OCI-LY3 (cell line): Measurements from ENCODE around the gene CMPK2.

ENCODE experiments used
- H2AFZ ChIP-seq: fragments of 200-600, 300-600 bp; shearing (Covaris generic); 2 replicates; pipeline ENCODE4 v1.6.0; 2014; ENCODE audit warnings: antibody characterized with exemption, low read depth, low read length
- H3K27ac ChIP-seq: fragments of 200-600, 300-600 bp; sonication (generic); 2 replicates; pipeline ENCODE4 v1.5.1; 2014; ENCODE audit warnings: mild to moderate bottlenecking, low read length, moderate library complexity, mixed read lengths
- H3K27me3 ChIP-seq: fragments of 200-600, 300-600 bp; sonication (generic); 2 replicates; pipeline ENCODE4 v1.6.1; 2014; ENCODE audit warnings: low read depth, low read length, mixed read lengths
- H3K36me3 ChIP-seq: fragments of 200-600, 300-600 bp; sonication (generic); replicated peaks from 2 replicates; pipeline ENCODE3; 2014; ENCODE audit warnings: low read depth, low read length, mixed read lengths
- H3K4me1 ChIP-seq: fragments of 300-600, 200-600 bp; sonication (generic); 2 replicates; pipeline ENCODE4 v1.6.1; 2014; ENCODE audit warnings: low read length, mixed read lengths
- H3K4me2 ChIP-seq: fragments of 200-600, 300-600 bp; sonication (generic); 2 replicates; pipeline ENCODE4 v1.6.1; 2014; ENCODE audit warnings: low read length, mixed read lengths
- H3K4me3 ChIP-seq: fragments of 300-600, 200-600 bp; sonication (generic); 2 replicates; pipeline ENCODE4 v1.5.1; 2014; ENCODE audit warnings: antibody characterized with exemption, mild to moderate bottlenecking, low read length, moderate library complexity
- H3K79me2 ChIP-seq: fragments of 300-600, 200-600 bp; shearing (Covaris generic); 2 replicates; pipeline ENCODE4 v1.6.1; 2014; ENCODE audit warnings: mild to moderate bottlenecking, low read length, mixed read lengths
- H3K9ac ChIP-seq: fragments of 300-600, 200-600 bp; shearing (Covaris generic); 2 replicates; pipeline ENCODE4 v1.6.0; 2014; ENCODE audit warnings: mild to moderate bottlenecking, low read length, moderate library complexity
- H3K9me3 ChIP-seq: fragments of 200-600, 300-600 bp; shearing (Covaris generic); 2 replicates; pipeline ENCODE4 v1.6.1; 2014; ENCODE audit warnings: low read length, mixed read lengths; ENCODE audit not compliant: insufficient read depth
- H4K20me1 ChIP-seq: fragments of 200-600, 300-600 bp; sonication (generic); 2 replicates; pipeline ENCODE4 v1.6.1; 2016; ENCODE audit warnings: low read length, mixed read lengths; ENCODE audit not compliant: insufficient read depth
- EZH2phosphoT487 ChIP-seq: fragments of 200-600 bp; shearing (Covaris generic); IDR thresholded peaks from 2 replicates; pipeline ENCODE4 v1.6.1; 2018; ENCODE audit warnings: antibody characterized with exemption, mixed run types, low read depth
- TF ChIP-seq, protein P1 (sequence below): fragments of 200-600, 300-600 bp; sonication (generic); IDR thresholded peaks from 2 replicates; pipeline ENCODE4 v1.5.1; 2014; ENCODE audit warnings: antibody characterized with exemption, low read length, low read depth

CMPK2 gene

DNA sequence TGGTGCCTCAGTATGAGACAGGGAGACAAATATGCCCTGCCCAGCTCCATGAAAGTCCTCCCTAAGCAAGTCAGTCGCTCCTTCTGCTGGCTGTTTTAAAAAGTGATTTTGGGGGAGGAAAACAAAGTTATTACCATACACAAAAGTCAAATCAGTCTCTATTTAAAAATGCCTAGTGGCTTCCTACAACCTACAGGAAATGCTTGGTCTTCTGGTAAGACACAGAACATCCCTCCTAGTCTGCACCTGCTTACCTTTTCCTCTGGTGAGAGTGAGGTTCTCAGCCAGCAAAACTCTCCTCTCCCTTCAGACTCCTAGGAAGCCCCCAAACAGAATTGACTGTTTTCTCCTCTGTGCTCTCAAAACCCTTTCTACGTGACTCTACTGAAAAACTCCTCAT is 13.5 kb downstream of the CMPK2 start:
- no peaks in the 10 kb centered on the region for H4K20me1 ChIP-seq
- H3K36me3 ChIP-seq, result no peaks in the 10 kb centered on the region
- no peaks in the 10 kb centered on the region for H3K4me1 ChIP-seq
- H3K27me3 ChIP-seq, result no peaks in the 10 kb centered on the region
- no peak overlapping the region for H3K4me3 ChIP-seq
- no peak overlapping the region for H2AFZ ChIP-seq
- TF ChIP-seq, protein P1, sequence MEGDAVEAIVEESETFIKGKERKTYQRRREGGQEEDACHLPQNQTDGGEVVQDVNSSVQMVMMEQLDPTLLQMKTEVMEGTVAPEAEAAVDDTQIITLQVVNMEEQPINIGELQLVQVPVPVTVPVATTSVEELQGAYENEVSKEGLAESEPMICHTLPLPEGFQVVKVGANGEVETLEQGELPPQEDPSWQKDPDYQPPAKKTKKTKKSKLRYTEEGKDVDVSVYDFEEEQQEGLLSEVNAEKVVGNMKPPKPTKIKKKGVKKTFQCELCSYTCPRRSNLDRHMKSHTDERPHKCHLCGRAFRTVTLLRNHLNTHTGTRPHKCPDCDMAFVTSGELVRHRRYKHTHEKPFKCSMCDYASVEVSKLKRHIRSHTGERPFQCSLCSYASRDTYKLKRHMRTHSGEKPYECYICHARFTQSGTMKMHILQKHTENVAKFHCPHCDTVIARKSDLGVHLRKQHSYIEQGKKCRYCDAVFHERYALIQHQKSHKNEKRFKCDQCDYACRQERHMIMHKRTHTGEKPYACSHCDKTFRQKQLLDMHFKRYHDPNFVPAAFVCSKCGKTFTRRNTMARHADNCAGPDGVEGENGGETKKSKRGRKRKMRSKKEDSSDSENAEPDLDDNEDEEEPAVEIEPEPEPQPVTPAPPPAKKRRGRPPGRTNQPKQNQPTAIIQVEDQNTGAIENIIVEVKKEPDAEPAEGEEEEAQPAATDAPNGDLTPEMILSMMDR, result no peak
- no peak for TF ChIP-seq EZH2phosphoT487
- no peak overlapping the region for H3K4me2 ChIP-seq
- H3K9ac ChIP-seq, result no peak overlapping the region
- H3K79me2 ChIP-seq, result no peaks in the 10 kb centered on the region
- 0 out of 2 replicates have a peak, but pooled peaks cover 7% of the 10 kb centered on the region for H3K9me3 ChIP-seq
- no peak overlapping the region for H3K27ac ChIP-seq

DNA sequence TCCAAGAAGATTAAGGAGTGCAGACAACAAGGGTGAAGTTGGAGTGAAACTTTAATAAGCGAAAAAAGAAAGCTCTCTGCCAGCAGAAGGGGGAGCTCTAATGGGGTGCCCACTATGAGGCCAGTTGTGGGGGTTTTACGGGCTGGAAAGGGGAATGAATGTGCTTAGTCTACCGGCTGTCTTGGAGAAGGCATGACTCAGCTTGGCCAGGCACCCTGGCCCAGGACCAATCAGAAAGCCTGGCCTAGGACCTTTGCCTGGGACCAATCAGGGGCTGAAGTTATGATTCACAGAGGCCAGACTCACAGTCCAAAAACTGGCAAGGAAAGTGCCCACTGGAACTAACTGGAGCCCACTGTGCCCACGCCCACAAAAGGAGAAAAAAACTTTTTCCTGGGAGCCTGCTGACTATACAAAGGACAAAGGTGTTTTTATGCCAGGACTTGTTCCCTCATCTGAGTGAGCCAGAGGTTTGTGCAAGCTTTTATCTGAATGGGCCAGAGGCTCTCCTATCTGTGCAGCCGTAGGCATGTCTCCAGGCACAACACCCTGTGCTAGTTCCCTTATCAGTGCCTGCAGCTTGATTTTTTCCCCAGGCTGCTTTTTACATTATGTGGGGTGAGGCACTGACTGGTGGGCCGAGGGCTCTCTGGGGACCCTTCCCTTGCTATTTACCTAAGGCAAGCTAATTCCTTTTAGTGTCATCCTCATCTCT is 18.6 kb downstream of the CMPK2 start:
- Histone ChIP-seq H3K27me3 (no peaks in the 10 kb centered on the region), H3K9me3 (peaks cover 32% of the 10 kb centered on the region), H3K36me3 (no peaks in the 10 kb centered on the region), H4K20me1 (no peaks in the 10 kb centered on the region), H2AFZ (no peak overlapping the region), H3K4me2 (no peak overlapping the region), H3K4me3 (no peak overlapping the region), H3K27ac (no peak overlapping the region), H3K79me2 (no peaks in the 10 kb centered on the region), H3K4me1 (no peaks in the 10 kb centered on the region), H3K9ac (no peak overlapping the region)
- no peak for TF ChIP-seq EZH2phosphoT487

DNA sequence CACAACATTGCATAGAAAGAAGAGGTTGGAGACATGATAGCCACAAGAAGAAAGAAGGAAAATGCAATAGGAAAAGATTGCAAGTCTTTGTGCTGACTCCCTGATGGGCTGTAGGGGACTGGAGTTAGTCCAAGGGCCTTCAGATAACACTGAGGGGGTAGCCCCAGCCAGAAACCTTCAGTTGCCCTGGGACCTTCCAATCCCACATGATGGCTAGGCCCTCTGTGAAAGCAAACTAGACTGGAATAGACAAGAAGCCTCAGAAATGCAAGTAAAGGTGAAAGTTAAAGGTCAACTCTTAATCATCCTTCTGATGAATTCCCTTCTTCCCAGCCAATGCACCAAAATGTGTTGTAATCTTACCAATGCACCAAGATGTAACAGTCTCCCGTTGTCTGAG is 19.2 kb downstream of the CMPK2 start:
- Histone ChIP-seq H3K79me2 (no peaks in the 10 kb centered on the region), H3K9me3 (peaks cover 32% of the 10 kb centered on the region), H3K9ac (no peak overlapping the region), H3K4me3 (no peak overlapping the region), H3K4me2 (no peak overlapping the region), H3K36me3 (no peaks in the 10 kb centered on the region), H4K20me1 (no peaks in the 10 kb centered on the region), H2AFZ (no peak overlapping the region), H3K27ac (no peak overlapping the region), H3K4me1 (no peaks in the 10 kb centered on the region), H3K27me3 (no peaks in the 10 kb centered on the region)
- TF ChIP-seq EZH2phosphoT487, result no peak
- TF ChIP-seq, protein P1, result no peak

DNA sequence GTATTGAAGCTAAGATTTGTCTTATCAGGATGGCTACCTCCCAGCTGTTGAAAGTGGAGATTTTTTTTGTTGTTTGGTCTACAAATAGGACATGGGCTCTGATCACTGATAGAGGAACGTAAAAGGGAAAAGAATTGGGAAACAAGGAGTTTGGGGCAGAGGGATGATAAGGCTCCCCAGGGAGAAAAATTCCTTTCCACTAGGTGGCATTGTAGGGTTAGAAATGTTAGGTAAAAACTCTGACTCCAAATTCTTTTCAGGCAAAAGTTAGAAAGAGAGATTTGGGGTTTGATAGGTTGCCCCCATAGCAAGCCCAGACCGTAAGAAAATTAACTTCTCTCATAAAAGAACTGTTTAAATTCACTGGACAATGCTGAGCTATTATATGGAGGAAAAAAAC is 19.8 kb downstream of the CMPK2 start:
- Histone ChIP-seq H3K36me3 (no peaks in the 10 kb centered on the region), H3K4me3 (no peak overlapping the region), H3K9ac (no peak overlapping the region), H3K4me1 (no peaks in the 10 kb centered on the region), H2AFZ (no peak overlapping the region), H4K20me1 (no peaks in the 10 kb centered on the region), H3K27me3 (no peaks in the 10 kb centered on the region), H3K9me3 (peaks cover 32% of the 10 kb centered on the region), H3K27ac (no peak overlapping the region), H3K4me2 (no peak overlapping the region), H3K79me2 (no peaks in the 10 kb centered on the region)
- TF ChIP-seq, protein P1, result no peak; the same call in 1 of the 2 replicates
- no peak for TF ChIP-seq EZH2phosphoT487
